Measurements from ENCODE around the gene LCE1E. TPM values are rescaled to one million over a fixed set of nuclear protein-coding genes. Genes with fewer than 3 reads are reported as not detected.

LCE1E gene
- polyA plus RNA-seq, 2 of the 4 experiments (the other 2 are of a cell fraction), result not detected

DNA sequence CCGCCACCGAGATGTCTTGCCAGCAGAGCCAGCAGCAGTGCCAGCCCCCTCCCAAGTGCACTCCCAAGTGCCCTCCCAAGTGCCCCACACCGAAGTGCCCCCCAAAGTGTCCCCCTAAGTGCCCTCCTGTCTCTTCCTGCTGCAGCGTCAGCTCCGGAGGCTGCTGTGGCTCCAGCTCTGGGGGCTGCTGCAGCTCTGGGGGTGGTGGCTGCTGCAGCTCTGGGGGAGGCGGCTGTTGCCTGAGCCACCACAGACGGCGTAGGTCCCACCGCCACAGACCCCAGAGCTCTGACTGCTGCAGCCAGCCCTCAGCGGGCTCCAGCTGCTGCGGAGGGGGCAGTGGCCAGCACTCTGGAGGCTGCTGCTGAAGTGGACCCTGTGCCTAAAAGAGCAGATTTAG, 9.7 kb upstream of the LCE1E start:
- H3K27ac ChIP-seq, result no peak overlapping the region
- FAIRE-seq, result no peak

DNA sequence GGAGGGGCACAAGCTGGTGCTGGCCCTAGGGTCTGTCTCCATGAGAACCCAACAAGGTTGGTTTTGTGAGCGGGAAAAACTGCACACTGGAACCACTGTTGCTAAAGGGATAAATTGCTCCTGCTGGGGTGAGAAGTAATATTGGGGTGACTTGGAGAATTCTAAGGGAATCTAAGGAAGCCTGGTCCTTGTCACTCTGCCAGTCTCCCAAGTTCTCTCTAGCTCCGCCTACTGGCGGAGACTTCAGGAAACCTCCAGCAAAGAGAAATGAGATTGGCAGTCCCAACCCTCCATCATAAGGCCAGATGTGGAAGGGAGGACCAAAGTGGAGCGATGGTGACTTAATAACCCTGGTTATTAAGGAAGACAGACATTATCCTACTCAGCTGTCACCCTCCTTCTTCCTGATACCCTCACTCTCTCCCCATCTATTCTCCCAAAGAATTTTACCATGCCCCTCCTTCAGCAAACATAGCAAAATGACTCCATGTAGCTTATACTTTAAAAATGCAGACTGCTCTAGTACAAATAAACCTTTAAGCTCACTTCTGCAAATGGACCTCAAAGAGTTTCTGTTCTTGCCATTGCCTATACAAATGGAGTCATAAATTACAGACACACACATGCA, 8.4 kb upstream of the LCE1E start:
- no peaks in the 10 kb centered on the region for H3K9me3 ChIP-seq
- H3K4me1 ChIP-seq, result no peaks in the 10 kb centered on the region
- WGBS (ENCODE audit: missing lambda C conversion rate), result 24% methylated on average over 4 of the region's 4 CpGs
- ATAC-seq (peak in 1 of 2 experiments; percentile 70; a peak in 3 of 6 replicates), DNase-seq (ENCODE audit: low read depth in 1 of 2, low spot score in 1 of 2) (peak in 1 of 2 experiments; percentile 48), FAIRE-seq (no peak)
- TF ChIP-seq KDM5A (IDR thresholded peaks at IDR 0.05) (no peak), RAD21 (conservative IDR thresholded peaks at IDR 0.05 in 1 of 2, IDR thresholded peaks at IDR 0.05 in 1 of 2) (0 out of 5 replicates have a peak, but pooled peaks of 1 of the 2 experiments have one; percentile 11), ESRRA (IDR thresholded peaks at IDR 0.05; ENCODE audit: borderline replicate concordance, low read length) (no peak), MAFK (IDR thresholded peaks at IDR 0.05; ENCODE audit: partially characterized antibody) (no peak), NPAS2 (CRISPR knock-in tag; IDR thresholded peaks at IDR 0.05; ENCODE audit: borderline replicate concordance) (no peak)
- TF ChIP-seq, protein P1, sequence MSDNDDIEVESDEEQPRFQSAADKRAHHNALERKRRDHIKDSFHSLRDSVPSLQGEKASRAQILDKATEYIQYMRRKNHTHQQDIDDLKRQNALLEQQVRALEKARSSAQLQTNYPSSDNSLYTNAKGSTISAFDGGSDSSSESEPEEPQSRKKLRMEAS (IDR thresholded peaks at IDR 0.05), result no peak
- TF ChIP-seq, protein P2, sequence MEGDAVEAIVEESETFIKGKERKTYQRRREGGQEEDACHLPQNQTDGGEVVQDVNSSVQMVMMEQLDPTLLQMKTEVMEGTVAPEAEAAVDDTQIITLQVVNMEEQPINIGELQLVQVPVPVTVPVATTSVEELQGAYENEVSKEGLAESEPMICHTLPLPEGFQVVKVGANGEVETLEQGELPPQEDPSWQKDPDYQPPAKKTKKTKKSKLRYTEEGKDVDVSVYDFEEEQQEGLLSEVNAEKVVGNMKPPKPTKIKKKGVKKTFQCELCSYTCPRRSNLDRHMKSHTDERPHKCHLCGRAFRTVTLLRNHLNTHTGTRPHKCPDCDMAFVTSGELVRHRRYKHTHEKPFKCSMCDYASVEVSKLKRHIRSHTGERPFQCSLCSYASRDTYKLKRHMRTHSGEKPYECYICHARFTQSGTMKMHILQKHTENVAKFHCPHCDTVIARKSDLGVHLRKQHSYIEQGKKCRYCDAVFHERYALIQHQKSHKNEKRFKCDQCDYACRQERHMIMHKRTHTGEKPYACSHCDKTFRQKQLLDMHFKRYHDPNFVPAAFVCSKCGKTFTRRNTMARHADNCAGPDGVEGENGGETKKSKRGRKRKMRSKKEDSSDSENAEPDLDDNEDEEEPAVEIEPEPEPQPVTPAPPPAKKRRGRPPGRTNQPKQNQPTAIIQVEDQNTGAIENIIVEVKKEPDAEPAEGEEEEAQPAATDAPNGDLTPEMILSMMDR (IDR thresholded peaks at IDR 0.05), result 0 out of 3 replicates have a peak, but pooled peaks have one; percentile 24
- TF ChIP-seq, protein P3, sequence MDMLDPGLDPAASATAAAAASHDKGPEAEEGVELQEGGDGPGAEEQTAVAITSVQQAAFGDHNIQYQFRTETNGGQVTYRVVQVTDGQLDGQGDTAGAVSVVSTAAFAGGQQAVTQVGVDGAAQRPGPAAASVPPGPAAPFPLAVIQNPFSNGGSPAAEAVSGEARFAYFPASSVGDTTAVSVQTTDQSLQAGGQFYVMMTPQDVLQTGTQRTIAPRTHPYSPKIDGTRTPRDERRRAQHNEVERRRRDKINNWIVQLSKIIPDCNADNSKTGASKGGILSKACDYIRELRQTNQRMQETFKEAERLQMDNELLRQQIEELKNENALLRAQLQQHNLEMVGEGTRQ (IDR thresholded peaks at IDR 0.05), result no peak
- ChIA-PET CTCF (interaction anchor here (0.8 to 1.3 kb wide), 5 partner anchors 10 to 58 kb away, joined by 3 to 4 read pairs (median 3); a partner anchor contains a TSS), POLR2A (no interaction called here)
- H3K27ac ChIP-seq, result no peak overlapping the region
- no peak overlapping the region for H3K4me3 ChIP-seq
- H3K4me2 ChIP-seq, result no peak overlapping the region

More for the DNA sequence above, 9.7 kb upstream of the LCE1E start:
- ATAC-seq, result no peak
- Histone ChIP-seq H3K4me3 (no peak overlapping the region), H3K4me2 (no peak overlapping the region), H3K4me1 (no peaks in the 10 kb centered on the region), H3K9me3 (no peaks in the 10 kb centered on the region)
- POLR2A ChIA-PET, result no interaction called here
- DNase-seq (ENCODE audit: low read depth in 1 of 2, low spot score in 1 of 2), result no peak
- no peak for TF ChIP-seq NFE2L2 (conservative IDR thresholded peaks at IDR 0.05; ENCODE audit: low read length)
- no peak for TF ChIP-seq PHF8 (IDR thresholded peaks at IDR 0.05; ENCODE audit: borderline replicate concordance, low read depth)
- TF ChIP-seq MAFK (IDR thresholded peaks at IDR 0.05; ENCODE audit: partially characterized antibody), result no peak
- TF ChIP-seq CHD4 (IDR thresholded peaks at IDR 0.05; ENCODE audit: borderline replicate concordance), result no peak
- no peak for TF ChIP-seq HOXB13 (CRISPR knock-in tag; IDR thresholded peaks at IDR 0.05; ENCODE audit: low read depth)
- TF ChIP-seq ZNF302 (CRISPR knock-in tag; IDR thresholded peaks at IDR 0.05), result no peak
- TF ChIP-seq RARB (CRISPR knock-in tag; IDR thresholded peaks at IDR 0.05), result no peak
- no peak for TF ChIP-seq RNF2 (IDR thresholded peaks at IDR 0.05; ENCODE audit: borderline replicate concordance, low read depth)
- TF ChIP-seq, protein P4, sequence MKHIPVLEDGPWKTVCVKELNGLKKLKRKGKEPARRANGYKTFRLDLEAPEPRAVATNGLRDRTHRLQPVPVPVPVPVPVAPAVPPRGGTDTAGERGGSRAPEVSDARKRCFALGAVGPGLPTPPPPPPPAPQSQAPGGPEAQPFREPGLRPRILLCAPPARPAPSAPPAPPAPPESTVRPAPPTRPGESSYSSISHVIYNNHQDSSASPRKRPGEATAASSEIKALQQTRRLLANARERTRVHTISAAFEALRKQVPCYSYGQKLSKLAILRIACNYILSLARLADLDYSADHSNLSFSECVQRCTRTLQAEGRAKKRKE (CRISPR knock-in tag; IDR thresholded peaks at IDR 0.05; ENCODE audit: low read depth), result no peak
- TF ChIP-seq TFCP2L1 (CRISPR knock-in tag; IDR thresholded peaks at IDR 0.05), result no peak
- TF ChIP-seq EHF (CRISPR knock-in tag; IDR thresholded peaks at IDR 0.05), result no peak
- TF ChIP-seq FOXS1 (CRISPR knock-in tag; IDR thresholded peaks at IDR 0.05), result no peak
- no peak for TF ChIP-seq FOSL2 (IDR thresholded peaks at IDR 0.05)
- no peak for TF ChIP-seq FOSL2 (CRISPR knock-in tag; IDR thresholded peaks at IDR 0.05)
- TF ChIP-seq POLR2A (IDR thresholded peaks at IDR 0.05; ENCODE audit: low read length), result no peak
- TF ChIP-seq KDM5A (IDR thresholded peaks at IDR 0.05), result no peak
- no peak for TF ChIP-seq BHLHE40 (IDR thresholded peaks at IDR 0.05; ENCODE audit: low read depth, low read length)
- no peak for TF ChIP-seq RAD21 (conservative IDR thresholded peaks at IDR 0.05 in 1 of 2, IDR thresholded peaks at IDR 0.05 in 1 of 2)
- no peak for TF ChIP-seq ZSCAN20 (CRISPR knock-in tag; IDR thresholded peaks at IDR 0.05)
- 44% methylated on average over 9 of the region's 11 CpGs for WGBS (ENCODE audit: missing lambda C conversion rate)
- CTCF ChIA-PET, result interaction anchor here (1.0 kb wide), 1 partner anchor 37 kb away, joined by 3 read pairs; no protein-coding TSS in a partner anchor
